Transverse colon (tissue), 4 donors: ENCODE results near the gene HECTD1. TPM values are rescaled to one million over a fixed set of nuclear protein-coding genes. Genes with fewer than 3 reads are reported as not detected.

Experiments used
- DNase-seq: peaks from one replicate; pipeline ENCODE4 v3.0.0-alpha.2; 2019
- H3K27ac ChIP-seq, 4 donors: fragments of 200-600 bp; sonication (generic); 2 replicates each; pipeline ENCODE4 v1.5.1; 2016 to 2018; ENCODE audit warnings: inconsistent platforms in 4 of 4
- H3K27me3 ChIP-seq: fragments of 200-600 bp; sonication (generic); 2 replicates; pipeline ENCODE4 v1.5.1; 2017; ENCODE audit warnings: inconsistent platforms
- H3K36me3 ChIP-seq, 4 donors: fragments of 200-600 bp; sonication (generic); 2 replicates each; pipeline ENCODE4 v1.5.1; 2017 to 2019; ENCODE audit warnings: inconsistent platforms in 4 of 4
- H3K4me1 ChIP-seq, 4 donors: fragments of 200-600 bp; sonication (generic); 2 replicates each; pipeline ENCODE4 v1.5.1; 2017 to 2020; ENCODE audit warnings: inconsistent platforms in 4 of 4
- H3K4me3 ChIP-seq, 4 donors: fragments of 200-600 bp; sonication (generic); 1 replicate in 1 of 4; 2 replicates in 3 of 4; pipeline versions ENCODE4 v1.5.1 to v1.6.1; 2017 to 2019; ENCODE audit warnings: inconsistent platforms in 4 of 4
- H3K9me3 ChIP-seq, 2 donors: fragments of 200-600 bp; sonication (generic); 2 replicates each; pipeline ENCODE4 v1.5.1; 2017 to 2019; ENCODE audit warnings: inconsistent platforms in 2 of 2
- EP300 ChIP-seq: sonication (generic); formaldehyde crosslinking; IDR thresholded peaks from one replicate; pipeline ENCODE4 v1.6.1; 2017; ENCODE audit warnings: antibody characterized with exemption, low read depth
- POLR2A ChIP-seq: fragments of 450-650 bp; IDR thresholded peaks from one replicate; pipeline ENCODE4 v1.6.1; 2016; ENCODE audit warnings: antibody characterized with exemption, mild to moderate bottlenecking, moderate library complexity
- POLR2AphosphoS5 ChIP-seq, 3 donors: sonication (generic); formaldehyde crosslinking; IDR thresholded peaks; one replicate each; pipeline ENCODE4 v1.6.1; 2016; ENCODE audit warnings: antibody characterized with exemption in 3 of 3
- WGBS, 2 donors: methylation state at CpG; one replicate each; pipeline ENCODE4 v1.1.5; 2018; ENCODE audit warnings: low coverage in 1 of 2; 5-methylcytosine and 5-hydroxymethylcytosine counted together
- in situ Hi-C, 4 donors: fragments of 200-750 bp; cut with MboI; loops; one replicate each; pipeline versions ENCODE4 v1.15.0 to v1.15.1; 2017; ENCODE audit warnings: low sequenced_read_pairs in 3 of 4, low pct_ligation_motif_present in 1 of 4, low pct_unique_long_range_greater_than_20kb in 1 of 4
- intact Hi-C: fragments of 100-400 bp; cut with DNase I; formaldehyde crosslinking; loops from one replicate; pipeline ENCODE4 v1.15.1; 2023; ENCODE audit warnings: low total_unique reads
- total RNA-seq, 4 donors: library from RNA; depleted of rRNA; stranded (reverse); fragments of >200 nt; gene quantifications; one replicate each; pipeline ENCODE4 v1.1.0, GENCODE V29; 2016
- TF ChIP-seq, protein P1 (sequence below), 5 experiments: fragments of 200-600 bp in 3 of 5; fragments of 450-650 bp in 2 of 5; sonication (generic) in 3 of 5; IDR thresholded peaks; 1 replicate in 2 of 5; 2 replicates in 3 of 5; pipeline ENCODE4 v1.5.1; 2016 to 2017; ENCODE audit warnings: antibody characterized with exemption in 5 of 5, inconsistent platforms in 3 of 5, mild to moderate bottlenecking in 2 of 5, moderate library complexity in 1 of 5

The HECTD1 gene
- total RNA-seq, 4 donors from 2014 or later, result 111 to 237 (median 154) TPM

GRCh38 chr14:31216359-31216758 is 8.8 kb upstream of the HECTD1 start:
- intact Hi-C loops, result no loop called here

GRCh38 chr14:31212893-31213292 is 5.3 kb upstream of the HECTD1 start:
- H3K4me1 ChIP-seq, result peaks cover 0 to 13% (median 9%) of the 10 kb centered on the region in 4 donors
- DNase-seq, result no peak
- intact Hi-C loops (no loop called here), in situ Hi-C loops (no loop called here)
- H3K9me3 ChIP-seq, result no peaks in the 10 kb centered on the region
- no peak overlapping the region for H3K27ac ChIP-seq
- H3K4me3 ChIP-seq, result no peak overlapping the region
- no peaks in the 10 kb centered on the region for H3K27me3 ChIP-seq
- 91 to 100% methylated on average over 1 to 2 of the region's 2 CpGs for WGBS, 2 donors
- H3K36me3 ChIP-seq, result no peaks in the 10 kb centered on the region
- no peak for TF ChIP-seq POLR2AphosphoS5 (IDR thresholded peaks at IDR 0.05)
- TF ChIP-seq, protein P1, sequence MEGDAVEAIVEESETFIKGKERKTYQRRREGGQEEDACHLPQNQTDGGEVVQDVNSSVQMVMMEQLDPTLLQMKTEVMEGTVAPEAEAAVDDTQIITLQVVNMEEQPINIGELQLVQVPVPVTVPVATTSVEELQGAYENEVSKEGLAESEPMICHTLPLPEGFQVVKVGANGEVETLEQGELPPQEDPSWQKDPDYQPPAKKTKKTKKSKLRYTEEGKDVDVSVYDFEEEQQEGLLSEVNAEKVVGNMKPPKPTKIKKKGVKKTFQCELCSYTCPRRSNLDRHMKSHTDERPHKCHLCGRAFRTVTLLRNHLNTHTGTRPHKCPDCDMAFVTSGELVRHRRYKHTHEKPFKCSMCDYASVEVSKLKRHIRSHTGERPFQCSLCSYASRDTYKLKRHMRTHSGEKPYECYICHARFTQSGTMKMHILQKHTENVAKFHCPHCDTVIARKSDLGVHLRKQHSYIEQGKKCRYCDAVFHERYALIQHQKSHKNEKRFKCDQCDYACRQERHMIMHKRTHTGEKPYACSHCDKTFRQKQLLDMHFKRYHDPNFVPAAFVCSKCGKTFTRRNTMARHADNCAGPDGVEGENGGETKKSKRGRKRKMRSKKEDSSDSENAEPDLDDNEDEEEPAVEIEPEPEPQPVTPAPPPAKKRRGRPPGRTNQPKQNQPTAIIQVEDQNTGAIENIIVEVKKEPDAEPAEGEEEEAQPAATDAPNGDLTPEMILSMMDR (IDR thresholded peaks at IDR 0.05), result no peak

More at GRCh38 chr14:31216359-31216758, 8.8 kb upstream of the HECTD1 start:
- TF ChIP-seq POLR2AphosphoS5 (IDR thresholded peaks at IDR 0.05), result no peak
- TF ChIP-seq POLR2A, result no peak
- no peak for TF ChIP-seq EP300
- TF ChIP-seq, protein P1 (IDR thresholded peaks at IDR 0.05), result no peak
- in situ Hi-C loops, result no loop called here
- Histone ChIP-seq H3K27me3 (no peaks in the 10 kb centered on the region), H3K36me3 (no peaks in the 10 kb centered on the region), H3K27ac (no peak overlapping the region), H3K9me3 (no peaks in the 10 kb centered on the region), H3K4me1 (no peaks in the 10 kb centered on the region), H3K4me3 (no peak overlapping the region)
- WGBS, 2 donors, result 67 to 85% methylated on average over 1 to 9 of the region's 9 CpGs
- no peak for DNase-seq

GRCh38 chr14:31209605-31210004 is 2.0 kb upstream of the HECTD1 start:
- intact Hi-C loops, result no loop called here
- Histone ChIP-seq H3K9me3 (no peaks in the 10 kb centered on the region), H3K36me3 (no peaks in the 10 kb centered on the region), H3K27me3 (no peaks in the 10 kb centered on the region), H3K4me3 (no peak overlapping the region), H3K4me1 (peaks cover 0 to 28% (median 21%) of the 10 kb centered on the region in 4 donors), H3K27ac (peak overlapping the region in 2 of 4 donors; percentile 100)
- 93 to 95% methylated on average over 5 of the region's 5 CpGs for WGBS, 2 donors
- in situ Hi-C loops, result no loop called here
- DNase-seq, result no peak
- TF ChIP-seq POLR2A, result no peak
- TF ChIP-seq POLR2AphosphoS5 (IDR thresholded peaks at IDR 0.05), result no peak
- no peak for TF ChIP-seq EP300
- TF ChIP-seq, protein P1 (IDR thresholded peaks at IDR 0.05), result no peak

DNA sequence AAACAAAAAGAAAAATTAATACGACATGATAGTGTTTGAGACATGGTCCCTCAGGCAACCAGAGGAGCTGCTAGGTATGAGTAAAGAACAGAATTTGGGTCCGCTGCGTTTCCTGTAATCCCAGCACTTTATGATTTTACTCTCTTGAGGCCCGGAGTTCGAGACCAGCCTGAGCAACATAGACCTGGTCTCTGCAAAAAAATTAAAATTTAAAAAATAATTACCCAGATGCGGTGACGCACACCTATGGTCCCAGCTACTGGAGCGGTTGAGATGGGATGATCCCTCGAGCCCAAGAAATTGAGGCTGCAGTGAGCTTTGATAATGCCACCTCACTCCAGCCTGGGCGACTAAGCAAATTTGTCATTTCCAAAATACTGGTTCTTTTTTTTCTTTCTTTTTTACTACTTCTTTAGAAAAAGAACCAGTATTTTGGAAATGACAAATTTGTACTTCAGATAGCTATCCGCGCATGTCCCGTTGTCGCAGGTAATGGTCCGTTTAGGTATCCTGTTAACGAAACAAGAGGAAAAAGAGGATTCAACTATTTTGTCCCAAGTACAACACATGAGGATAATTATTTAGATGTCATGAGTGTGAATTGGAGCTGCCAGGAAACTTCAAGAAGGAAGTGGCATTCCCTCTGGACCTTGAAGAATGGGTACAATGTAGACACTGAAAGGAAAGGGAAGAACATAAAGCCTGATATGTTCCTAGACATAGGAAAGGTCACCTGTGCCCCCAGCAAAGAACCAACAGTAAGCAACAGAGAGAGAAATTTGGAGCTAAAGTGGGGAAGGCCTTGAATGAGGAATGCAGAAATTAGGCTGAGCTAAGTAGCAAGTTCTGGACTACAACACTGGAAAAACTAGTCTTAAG is 1.2 kb upstream of the HECTD1 start:
- Histone ChIP-seq H3K4me3 (peak overlapping the region; percentile 35 to 96 (median 90)), H3K27me3 (no peaks in the 10 kb centered on the region), H3K27ac (peak overlapping the region; percentile 99 to 100 (median 100)), H3K4me1 (peaks cover 0 to 32% (median 23%) of the 10 kb centered on the region in 4 donors), H3K9me3 (no peaks in the 10 kb centered on the region), H3K36me3 (peaks cover 0 to 8% (median 0%) of the 10 kb centered on the region in 4 donors)
- WGBS, 2 donors, result 69 to 71% methylated on average over 14 to 16 of the region's 16 CpGs
- intact Hi-C loops (no loop called here), in situ Hi-C loops (no loop called here)
- peak; percentile 11 for DNase-seq
- TF ChIP-seq POLR2AphosphoS5 (IDR thresholded peaks at IDR 0.05) (no peak), POLR2A (no peak), EP300 (no peak)
- TF ChIP-seq, protein P1 (IDR thresholded peaks at IDR 0.05), result no peak
